Measurements from ENCODE around the gene GMPS.
"Not testable (repeated sequence)": the region's sequence is repeated elsewhere in the genome, so short reads cannot be mapped to it uniquely, and the experiment has no call there.

Gene GMPS

DNA sequence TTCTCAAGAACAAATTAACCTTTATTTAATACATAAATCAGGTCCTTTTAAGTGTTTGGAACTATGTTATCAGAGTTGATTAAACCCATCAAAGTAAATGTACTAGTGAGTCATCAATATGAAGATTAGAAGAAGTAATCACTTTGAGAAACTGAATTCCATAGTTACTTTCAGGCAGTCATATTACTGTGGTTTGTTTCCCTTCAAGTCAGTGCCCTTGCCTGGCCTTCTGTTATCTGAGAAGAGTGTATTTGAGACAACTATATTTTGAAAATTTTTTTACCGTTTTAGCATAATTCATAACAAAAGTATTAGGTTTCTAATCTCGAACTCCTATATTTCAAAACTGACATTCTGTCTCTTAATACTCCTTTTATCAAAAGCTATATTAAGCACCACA, 73.6 kb downstream of the GMPS start:
- no peak for DNase-seq

DNA sequence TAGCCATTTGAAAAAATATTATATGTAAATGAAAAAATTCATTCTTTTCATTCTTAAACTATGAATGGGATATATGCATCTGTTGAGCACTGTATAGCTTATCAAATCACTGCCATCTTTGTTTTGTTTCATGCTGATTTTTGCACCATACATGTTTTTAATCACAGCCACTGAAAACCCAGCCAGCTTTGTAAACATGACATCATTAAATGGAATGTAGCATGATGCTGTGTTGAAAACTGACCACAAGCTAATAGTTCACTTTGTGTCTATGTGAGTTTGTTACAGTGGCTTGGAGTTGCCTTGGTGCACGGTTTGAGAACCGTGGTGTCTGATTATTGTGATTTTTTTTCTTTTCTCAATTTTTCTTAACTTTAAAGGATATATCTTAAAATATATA, 75.7 kb downstream of the GMPS start:
- no peak for DNase-seq

DNA sequence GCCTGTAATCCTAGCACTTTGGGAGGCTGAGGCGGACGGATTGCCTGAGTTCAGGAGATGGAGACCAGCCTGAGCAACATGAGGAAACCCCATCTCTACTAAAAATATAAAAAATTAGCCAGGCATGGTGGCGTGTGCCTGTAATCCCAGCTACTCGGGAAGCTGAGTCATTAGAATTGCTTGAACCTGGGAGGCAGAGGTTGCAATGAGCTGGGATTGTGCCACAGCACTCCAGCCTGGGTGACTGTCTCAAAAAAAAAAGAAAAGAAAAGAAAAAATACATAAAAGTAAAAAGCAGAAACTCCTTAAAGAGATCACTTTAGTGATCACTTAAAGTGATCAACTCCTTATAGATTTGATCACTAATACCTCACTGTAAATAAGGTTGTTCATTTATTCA, 78.0 kb downstream of the GMPS start:
- DNase-seq = no peak

- DNase-seq = no peak
Measured at GRCh38 chr3:155949453-155950217, 79.2 kb downstream of the GMPS start.

DNA sequence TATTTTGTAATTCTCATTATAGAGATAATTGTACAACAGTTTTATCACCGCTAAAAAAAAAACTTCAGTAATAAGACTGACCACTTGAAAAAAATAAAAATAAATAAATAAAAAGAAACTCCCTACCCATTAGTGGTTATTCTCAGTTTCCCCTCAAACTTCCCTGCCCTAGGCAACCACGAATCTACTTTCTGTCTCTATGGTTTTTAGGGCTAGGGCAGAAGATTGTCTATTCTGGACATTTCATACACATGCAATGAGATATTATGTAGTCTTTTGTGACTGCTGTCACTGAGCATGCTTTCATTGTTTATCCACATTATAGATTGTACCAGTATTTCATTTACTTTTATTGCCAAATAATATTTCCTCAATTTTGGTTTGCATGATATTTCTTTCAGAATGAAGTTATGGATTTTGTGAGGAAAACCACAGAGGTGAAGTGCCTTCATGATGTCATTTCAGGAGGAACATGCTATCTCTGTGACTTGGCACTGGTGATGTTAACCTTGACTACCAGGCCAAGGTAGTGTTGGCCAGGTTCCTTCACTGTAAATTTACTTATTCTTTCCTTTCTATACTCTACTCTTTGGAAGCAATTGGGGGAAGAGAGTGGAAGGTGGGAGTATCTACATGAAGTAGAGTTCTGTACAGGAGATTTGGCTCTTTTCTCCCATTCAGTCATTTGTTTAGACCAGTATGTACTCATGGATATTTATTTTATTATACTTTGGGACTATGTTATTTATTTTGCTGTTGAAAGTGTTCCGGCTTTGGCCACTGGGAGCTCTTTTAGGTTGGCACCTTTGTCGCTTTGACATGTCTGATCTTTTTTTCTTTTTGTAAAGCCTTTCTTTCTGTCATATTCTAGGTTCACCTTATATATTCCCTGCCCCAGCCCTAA, 86.3 kb downstream of the GMPS start:
- no peak for DNase-seq

- no peak for DNase-seq
Measured at GRCh38 chr3:155957412-155957880, 87.0 kb downstream of the GMPS start.

- no peak for DNase-seq
Measured at GRCh38 chr3:155958676-155959075, 88.2 kb downstream of the GMPS start.

- no peak for DNase-seq
Measured at GRCh38 chr3:155960060-155960459, 89.6 kb downstream of the GMPS start.

- DNase-seq = not testable (repeated sequence)
Measured at GRCh38 chr3:155961044-155961443, 90.6 kb downstream of the GMPS start.

DNA sequence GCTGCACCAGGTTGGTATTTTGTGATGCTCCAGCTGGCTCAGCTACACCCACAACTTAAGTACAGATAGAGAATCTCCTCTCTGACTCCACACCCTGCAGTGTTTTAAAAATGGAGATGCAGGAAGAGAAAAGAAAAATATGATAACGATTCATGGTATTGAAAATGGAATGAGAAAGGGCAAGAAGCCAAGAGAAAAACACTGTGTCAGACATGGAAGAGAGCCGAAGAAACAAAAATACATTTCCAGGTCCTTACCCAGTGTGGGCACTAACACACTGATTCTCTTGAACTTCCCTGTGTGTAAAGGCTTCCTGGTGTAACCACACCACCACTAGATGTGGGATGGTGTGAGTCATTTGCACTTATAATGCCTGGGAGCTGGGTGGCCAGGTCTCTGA, 93.1 kb downstream of the GMPS start:
- DNase-seq = no peak

GRCh38 chr3:155970398-155970797, 99.9 kb downstream of the GMPS start:
- DNase-seq = no peak

- no peak for DNase-seq
Measured at GRCh38 chr3:155972885-155973584, 102.6 kb downstream of the GMPS start.

DNA sequence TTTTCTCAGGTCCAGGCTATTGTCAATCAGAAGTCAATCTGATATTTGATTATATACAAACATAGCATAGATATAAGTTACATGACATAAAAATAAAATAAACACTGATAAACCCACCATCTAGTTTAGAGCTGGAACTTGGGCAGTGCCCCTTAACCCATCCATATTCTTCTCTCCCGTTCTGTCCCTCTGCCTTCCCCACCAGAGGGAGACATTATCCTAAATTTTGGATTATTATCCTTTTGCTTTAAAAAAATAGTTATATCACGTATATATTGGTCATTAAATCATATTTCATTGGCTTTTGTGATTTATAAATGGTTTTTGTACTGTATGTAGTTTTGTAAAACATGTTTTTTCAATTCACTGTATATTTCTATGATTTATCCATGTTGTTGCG, 107.9 kb downstream of the GMPS start:
- no peak for DNase-seq

GRCh38 chr3:155979746-155980145, 109.3 kb downstream of the GMPS start:
- no peak for DNase-seq

DNA sequence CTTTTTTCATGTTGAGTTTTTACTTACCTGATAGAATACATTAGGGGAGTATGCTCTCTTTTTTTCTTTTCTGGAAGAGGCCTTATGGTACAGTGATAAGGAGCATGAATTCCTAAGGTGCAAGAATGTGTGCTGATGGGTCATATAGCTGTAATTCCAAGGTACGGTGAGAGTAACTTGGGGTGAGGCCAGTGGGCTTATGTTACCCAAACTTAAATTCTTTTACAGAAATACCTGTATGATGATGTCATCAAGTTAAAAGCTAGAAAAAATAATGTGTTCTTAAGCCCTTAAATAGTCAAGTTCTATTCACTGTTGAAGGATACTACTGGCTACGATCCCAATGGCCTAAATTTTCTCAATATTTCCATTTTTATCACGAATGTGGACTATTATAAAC, 111.2 kb downstream of the GMPS start:
- no peak for DNase-seq

- DNase-seq = no peak
Measured at GRCh38 chr3:155983834-155984474, 113.5 kb downstream of the GMPS start.

DNA sequence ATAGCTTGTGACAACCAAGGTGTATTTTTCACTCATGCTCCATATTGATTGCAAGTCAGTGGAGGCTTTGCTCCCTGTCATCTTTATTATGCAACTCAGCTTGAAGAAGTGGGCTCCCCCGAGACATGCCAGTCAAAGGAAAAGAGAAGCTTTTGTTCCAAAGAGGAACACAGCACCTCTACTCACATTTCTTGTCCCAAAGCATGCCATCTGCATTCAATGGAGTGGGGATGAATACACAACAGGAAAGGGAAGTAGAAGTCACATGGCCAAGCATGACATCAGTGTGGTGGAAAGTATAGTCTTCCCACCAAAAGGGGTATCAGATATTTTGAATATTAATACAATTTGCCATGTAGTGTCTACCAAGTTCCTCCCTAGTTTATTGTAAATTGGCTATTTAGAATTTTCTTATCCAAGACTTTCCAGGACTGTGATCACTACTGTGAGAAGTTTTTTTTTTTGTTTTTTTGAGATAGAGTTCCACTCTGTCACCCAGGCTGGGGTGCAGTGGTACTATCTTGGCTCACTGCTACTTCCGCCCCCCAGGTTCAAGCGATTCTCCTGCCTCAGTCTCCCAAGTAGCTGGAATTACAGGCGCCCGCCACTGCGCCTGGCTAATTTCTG, 114.5 kb downstream of the GMPS start:
- DNase-seq = no peak

- DNase-seq = no peak
Measured at GRCh38 chr3:155989536-155989935, 119.1 kb downstream of the GMPS start.

- no peak for DNase-seq
Measured at GRCh38 chr3:155991212-155991611, 120.8 kb downstream of the GMPS start.

- no peak for DNase-seq
Measured at GRCh38 chr3:155991847-155992246, 121.4 kb downstream of the GMPS start.

Data from T1000 (cell line).